Astrocyte (in vitro differentiated cells and primary cell): ENCODE data around the gene PEX14.

Source experiments
- CTCF ChIP-seq: IDR thresholded peaks from 2 replicates; pipeline ENCODE4 v1.5.1; 2011; ENCODE audit warnings: low read depth, mild to moderate bottlenecking, inconsistent platforms, low read length, moderate library complexity; ENCODE audit not compliant: insufficient read depth
- EZH2 ChIP-seq: IDR thresholded peaks from 2 replicates; pipeline ENCODE4 v1.6.1; 2012; ENCODE audit warnings: mild to moderate bottlenecking, low read length, inconsistent platforms; ENCODE audit not compliant: insufficient read depth

DNA sequence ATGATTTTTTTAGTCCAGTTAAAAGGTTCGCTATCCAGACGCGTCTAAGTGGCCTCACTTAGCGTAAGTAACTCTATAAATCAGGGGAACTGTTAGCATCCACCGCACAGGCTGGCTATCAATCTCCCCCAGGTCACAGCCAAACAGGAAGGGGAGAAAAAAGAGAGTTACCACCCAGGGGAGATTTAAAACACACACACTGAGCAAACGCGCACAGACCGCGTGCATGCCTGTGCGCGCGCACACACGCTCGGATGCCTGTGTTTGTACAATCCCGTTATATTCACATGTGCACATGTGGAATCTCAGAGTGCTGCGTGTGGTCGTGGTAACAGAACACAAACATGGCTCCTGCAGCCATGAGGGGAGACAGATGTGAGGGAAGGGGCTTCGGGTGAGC, 196.3 kb downstream of the PEX14 start:
- TF ChIP-seq EZH2 = no peak
- TF ChIP-seq CTCF = no peak
